KBM-7 (cell line): Measurements from ENCODE around the gene CCDC80.
"Not testable (repeated sequence)": the region's sequence is repeated elsewhere in the genome, so short reads cannot be mapped to it uniquely, and the experiment has no call there.

ENCODE experiments used
- DNase-seq: peaks from one replicate; pipeline ENCODE4 v3.0.0-alpha.2; 2015
- in situ Hi-C: fragments of 300-500 bp; cut with MboI; formaldehyde crosslinking; loops from 2 replicates; pipeline ENCODE4 v1.14.3; 2020; ENCODE audit warnings: low sequenced_read_pairs, low pct_unique_long_range_greater_than_20kb, mixed read lengths

The CCDC80 gene

DNA sequence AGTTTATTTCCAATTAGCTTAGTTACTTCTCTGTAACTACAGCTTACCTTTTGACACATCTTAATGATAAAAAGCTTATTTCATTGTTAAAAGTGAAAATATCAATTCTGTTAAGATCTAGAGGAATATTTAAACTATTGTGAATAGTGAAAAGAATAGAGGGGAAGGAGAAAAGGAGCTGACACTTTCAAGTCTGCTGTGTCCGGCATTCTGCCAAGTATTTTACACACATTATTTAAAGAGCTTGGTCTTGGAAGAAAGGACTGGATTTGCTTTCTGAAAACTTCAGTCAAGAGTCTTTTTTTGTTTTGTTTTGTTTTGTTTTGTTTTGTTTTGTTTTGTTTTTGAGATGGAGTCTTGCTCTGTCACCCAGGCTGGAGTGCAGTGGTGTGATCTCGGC, 34.8 kb downstream of the CCDC80 start:
- in situ Hi-C loops = loop anchor here (25.0 kb wide), 1 partner anchor 1331 kb away; the partner anchor contains the start of gene ZDHHC23
- no peak for DNase-seq

DNA sequence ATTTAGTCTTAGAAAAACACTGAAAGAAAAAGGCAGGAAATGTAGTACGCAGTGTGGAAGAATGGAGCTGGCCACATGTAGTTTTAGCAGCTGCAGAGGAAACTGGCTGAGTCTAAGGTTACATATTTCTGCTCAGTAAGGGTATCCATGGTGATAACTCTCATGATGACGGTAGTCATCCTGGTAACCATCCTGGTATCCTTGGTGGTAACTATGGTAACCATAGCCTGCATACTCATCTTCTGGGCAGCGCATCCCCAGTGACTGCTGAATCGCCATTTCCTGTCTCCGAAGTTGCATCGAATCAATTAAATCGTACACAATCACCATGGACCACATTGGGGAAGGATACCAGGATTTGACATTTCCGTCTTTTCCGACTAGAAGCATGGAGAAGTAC, 35.7 kb downstream of the CCDC80 start:
- peak; percentile 4 for DNase-seq
- in situ Hi-C loops = loop anchor here (25.0 kb wide), 1 partner anchor 1332 kb away; the partner anchor contains the start of gene ZDHHC23

DNA sequence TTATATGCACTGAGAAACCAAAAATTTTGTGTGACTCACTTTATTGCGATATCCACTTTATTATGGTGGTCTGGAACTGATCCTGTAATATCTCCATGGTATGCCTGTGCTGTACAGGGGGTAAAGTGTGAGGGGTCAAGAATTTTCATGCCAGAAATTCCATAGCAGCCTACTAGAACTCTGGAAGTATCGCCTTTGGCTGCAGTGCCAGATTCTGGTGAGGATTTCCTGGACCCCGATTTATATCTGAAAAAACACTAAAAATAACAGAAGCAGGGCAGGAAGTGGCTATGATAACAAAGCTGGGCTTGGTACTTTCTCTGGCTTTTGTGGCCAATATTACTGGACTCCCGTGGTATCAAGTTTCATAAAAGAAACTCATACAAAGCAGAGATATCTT, 36.4 kb downstream of the CCDC80 start:
- DNase-seq = peak; percentile 18
- in situ Hi-C loops = loop anchor here (25.0 kb wide), 1 partner anchor 1333 kb away; the partner anchor contains the start of gene ZDHHC23

DNA sequence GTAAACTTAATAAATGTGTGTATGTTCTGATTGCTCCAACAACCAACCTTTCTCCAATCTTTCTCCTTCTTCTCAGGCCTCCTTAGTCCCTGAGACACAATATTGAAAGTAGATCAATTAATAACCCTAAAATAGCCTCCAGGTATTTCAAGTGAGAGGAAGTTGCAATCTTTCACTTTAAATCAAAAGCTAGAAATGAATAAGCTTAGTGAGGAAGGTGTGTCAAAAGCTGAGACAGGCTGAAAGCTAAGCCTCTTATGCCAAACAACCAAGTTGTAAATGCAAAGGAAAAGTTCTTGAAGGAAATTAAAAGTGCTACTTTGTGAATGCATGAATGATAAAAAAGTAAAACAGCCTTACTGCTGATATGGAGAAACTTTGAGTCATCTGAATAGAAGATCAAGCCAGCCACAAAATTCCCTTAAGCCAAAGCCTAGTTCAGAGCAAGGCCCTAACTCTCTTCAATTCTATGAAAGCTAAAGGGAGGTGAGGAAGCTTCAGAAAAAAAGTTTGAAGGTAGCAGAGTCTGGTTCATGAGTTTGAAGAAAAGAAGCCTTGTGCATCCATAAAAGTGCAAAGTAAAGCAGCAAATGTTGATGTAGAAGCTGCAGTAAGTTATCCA, 38.6 kb downstream of the CCDC80 start:
- in situ Hi-C loops = loop anchor here (25.0 kb wide), 1 partner anchor 1335 kb away; the partner anchor contains the start of gene ZDHHC23

DNA sequence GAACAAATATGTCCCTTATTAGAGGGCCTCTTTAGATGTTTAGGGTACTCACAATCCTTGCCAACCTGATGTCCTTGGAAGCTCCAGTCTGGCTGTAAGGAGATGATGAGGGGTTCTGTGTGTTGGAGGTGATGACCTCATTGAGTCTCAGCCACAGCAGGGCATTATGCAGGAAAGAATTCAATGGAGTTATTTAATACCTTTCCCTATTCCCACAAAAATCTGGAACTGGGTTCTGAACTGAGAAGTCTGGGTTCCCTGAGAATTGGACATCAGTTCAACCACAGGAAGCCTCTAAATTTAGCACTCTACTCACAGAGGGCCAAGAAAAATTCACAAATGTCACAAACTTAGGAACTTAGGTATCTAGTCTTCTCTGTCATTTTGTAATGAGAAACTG, 42.2 kb downstream of the CCDC80 start:
- in situ Hi-C loops = no loop called here
- DNase-seq = no peak

More for the DNA sequence above, 38.6 kb downstream of the CCDC80 start:
- DNase-seq = no peak

DNA sequence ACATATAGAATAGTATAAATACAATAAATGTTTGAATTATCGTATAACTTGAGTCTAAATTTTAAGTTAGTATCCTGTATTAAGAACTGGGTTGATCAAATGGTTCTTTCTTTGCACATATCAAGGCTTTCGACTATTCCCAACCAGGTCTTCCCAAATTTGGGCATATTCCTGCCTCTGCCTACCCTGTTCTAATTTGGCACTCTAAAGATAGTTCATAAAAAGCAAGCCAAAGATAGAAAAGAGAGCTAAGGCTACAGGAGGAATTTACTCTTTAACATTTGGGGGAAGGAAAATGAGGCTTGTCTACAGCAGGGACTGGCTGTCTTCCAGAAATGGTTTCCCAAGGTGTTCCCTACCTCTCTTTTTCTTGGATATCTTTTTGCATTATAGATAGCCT, 43.0 kb downstream of the CCDC80 start:
- DNase-seq = no peak
- in situ Hi-C loops = no loop called here

DNA sequence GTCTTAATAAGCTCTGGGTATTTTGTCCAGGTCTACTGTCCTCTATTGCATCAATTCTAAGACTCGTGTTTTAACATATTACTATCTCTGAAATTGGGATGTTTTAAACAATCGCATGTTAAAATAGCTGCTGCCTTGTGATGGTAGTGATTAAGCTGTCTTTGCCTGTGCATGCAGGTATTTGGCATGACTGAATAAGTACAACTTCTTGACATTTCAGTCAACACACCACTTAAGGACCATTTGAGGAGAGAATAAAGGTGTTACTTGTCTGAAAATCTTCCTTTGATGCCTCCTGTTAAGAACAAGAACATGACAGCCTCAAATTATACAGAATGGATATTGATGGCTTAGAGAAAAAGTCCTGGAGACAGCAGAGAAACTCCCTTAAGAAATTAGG, 46.1 kb downstream of the CCDC80 start:
- no peak for DNase-seq
- in situ Hi-C loops = no loop called here

DNA sequence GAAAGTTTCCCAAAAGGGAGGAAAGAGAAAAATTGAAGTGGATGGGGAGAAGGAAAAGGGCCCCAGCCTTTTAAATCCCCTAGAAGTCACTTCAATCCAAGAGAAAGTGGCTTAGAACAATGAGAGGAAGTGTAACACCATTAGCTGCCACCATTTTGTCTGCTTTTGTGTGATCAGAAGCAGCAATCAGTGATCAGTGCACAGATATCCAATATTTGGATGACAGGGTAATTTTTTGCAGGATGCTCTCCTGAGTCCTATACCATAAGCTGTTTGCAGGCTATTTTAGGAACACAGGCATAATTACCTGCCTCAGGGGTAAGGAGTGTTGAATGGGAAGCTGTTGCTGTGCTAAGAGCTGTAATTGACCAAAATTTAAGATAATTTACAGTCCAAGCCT, 47.7 kb downstream of the CCDC80 start:
- in situ Hi-C loops = no loop called here
- no peak for DNase-seq

DNA sequence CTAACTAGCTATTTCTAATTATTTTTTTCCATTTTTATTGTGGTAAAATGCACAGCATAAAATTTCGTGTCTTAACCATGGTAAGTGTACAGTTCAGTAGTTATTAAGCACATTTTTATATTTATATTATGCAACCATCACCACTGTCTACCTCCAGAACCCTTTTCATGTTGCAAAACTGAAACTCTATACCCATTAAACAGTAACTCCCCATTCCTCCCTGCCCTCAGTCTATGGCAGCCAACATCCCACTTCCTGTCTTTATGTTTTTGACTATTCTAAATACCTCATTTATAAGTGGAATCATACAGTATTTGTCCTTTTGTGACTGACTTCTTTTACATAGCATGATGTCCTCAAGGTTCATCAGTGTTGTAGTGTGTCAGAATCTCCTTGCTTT, 53.6 kb downstream of the CCDC80 start:
- no peak for DNase-seq
- in situ Hi-C loops = no loop called here

DNA sequence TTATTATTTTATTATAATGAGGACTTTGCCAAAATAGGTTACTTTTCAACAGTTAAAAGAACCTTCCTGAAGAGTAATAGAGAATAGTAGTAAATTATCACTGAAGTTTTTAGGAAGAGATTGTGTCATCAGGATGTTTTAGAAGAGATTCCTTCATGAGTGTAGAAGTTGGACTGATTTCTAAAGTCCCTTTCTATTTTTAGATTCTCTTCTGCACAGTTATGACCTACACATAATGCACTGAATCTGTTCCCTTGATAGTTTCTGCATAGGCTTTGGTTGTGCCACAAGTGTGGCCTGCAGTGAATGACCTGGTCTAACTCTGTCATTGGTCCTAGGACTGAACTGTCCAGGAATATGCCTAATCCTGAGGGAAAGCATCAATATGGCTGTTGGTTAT, 55.2 kb downstream of the CCDC80 start:
- DNase-seq = no peak
- in situ Hi-C loops = no loop called here

DNA sequence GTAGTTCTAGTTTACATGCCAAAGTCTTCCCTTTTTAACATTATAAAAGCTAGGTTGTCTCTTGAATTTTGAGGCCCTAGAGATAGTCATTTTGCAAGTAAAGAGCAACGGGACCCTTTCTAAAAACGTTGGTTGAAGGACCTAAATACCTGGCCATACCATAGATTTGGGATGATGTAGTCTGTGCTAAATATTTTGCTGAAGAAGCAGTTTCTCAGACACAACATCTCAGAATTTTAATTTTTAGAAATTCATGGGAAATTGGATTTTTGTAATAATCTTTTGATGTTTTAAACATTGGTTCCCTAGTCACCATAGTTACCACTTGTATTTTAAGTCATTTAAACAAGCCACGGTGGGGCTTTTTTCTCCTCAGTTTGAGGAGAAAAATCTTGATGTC, 57.8 kb downstream of the CCDC80 start:
- in situ Hi-C loops = no loop called here
- DNase-seq = no peak

DNA sequence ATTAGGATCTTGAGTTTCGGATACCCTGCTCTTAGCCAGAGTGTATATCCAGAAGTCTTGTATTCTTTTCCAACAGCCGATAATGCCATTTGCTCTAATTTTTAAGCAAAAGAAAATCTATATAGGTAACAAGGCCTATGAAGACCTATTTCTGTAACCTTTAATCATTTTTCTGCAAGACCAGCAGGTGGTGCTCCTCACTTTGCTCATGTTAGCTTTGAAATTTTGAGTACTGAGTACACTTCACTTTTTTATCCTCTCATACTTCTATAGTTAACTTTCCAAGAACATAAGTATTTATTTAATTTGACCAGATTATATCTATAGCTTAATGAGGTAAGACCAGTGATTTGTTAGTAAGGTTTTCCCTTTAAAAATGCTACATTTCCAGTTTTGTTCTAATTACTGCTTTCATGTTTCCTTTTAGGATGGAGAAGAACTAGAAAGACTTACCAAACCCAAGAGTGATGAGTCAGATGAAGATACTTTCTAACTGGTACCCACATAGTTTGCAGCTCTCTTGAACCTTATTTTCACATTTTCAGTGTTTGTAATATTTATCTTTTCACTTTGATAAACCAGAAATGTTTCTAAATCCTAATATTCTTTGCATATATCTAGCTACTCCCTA, 58.6 kb downstream of the CCDC80 start:
- in situ Hi-C loops = no loop called here
- no peak for DNase-seq

DNA sequence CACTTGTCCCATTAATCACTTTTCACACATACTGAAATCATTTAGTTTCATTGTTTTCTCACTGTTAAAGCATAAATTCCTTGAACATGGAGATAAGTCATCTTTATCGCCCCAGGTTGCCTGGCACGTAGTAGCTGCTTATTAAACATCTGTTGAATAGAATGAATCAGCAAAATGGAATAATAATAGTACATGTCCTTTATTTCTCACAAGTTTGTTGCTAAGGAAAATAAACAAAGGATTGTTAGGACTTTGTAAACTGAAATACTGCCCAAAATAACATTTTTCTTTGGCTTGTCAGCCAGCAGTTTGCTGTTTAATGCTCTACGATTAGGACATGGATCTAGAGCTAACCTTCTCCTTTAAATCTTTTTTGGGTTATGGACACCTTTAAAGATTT, 61.2 kb downstream of the CCDC80 start:
- no peak for DNase-seq
- in situ Hi-C loops = no loop called here

DNA sequence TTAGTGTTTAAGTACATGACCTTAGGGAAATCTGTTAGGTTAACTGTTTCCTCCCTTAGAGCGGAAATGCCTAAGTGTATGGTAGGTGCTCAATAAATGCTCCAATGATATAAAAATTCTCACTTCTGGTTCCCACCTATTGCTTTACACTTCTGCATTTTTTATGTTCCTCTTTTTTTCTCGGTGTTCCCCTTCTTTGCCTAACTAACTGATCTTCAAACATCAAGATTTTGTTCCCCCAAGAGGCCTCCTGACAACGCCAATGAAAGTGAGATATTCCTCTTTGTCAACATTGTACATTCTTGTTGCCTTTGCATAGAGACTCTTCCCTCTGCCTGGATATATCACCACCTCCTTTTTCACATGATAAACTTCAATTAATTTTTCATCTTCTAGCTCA, 61.7 kb downstream of the CCDC80 start:
- DNase-seq = peak; percentile 67
- in situ Hi-C loops = no loop called here

DNA sequence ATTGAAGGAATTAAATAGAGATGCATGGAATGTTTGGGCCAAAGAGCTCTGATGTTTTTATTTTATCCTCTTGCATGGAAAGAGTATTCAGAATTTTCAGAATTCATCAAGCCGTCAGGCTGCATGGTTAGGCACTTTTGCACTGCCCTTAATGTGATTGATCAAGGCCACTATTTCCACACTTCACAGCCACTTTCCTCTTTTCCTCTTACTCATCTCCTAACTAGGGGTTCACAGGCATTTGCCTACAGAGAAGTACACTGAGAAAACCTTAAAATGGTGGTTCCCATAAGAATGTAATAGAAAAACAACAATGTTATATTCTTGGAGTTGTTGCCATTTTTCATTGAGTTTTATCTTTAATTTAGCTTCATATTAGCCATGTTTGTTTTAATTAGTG, 68.2 kb downstream of the CCDC80 start:
- no peak for DNase-seq
- in situ Hi-C loops = no loop called here

DNA sequence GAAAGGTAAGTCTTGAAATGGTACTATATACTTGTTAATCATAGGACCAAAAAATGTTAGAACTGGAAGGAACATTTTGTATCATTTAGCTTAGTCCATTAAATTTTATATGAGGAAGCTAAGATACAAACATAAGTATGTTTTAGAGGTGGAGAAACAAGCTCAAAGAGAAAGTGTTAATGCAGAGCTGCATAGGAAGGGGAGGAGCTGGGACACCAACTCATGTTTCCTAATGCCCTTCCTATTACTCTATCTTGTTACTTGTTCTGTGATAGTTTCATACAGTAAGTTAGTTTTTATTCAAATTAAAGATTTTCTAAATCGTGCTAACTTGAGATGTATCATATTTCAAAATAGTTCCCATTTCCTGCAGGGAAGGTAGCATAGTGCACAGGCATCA, 71.7 kb downstream of the CCDC80 start:
- DNase-seq = no peak
- in situ Hi-C loops = no loop called here

DNA sequence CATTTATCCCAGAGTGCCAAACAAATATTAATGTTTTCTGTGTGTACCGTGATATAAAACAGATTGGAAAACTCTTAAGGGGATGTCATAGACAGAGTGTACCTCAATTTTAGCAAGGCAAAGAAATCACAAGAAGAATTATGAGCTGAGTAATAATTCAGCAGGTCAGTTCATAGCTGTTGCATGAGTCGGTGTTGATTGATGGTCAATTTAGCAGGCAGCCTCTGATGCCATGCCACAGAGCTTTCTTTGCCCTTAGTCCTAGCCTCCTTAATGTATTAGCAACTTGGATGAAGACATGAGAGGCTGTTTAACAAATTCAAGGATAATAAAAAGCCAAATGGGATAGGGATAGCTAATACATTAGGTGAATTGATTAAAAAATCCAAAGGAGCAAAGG, 72.3 kb downstream of the CCDC80 start:
- no peak for DNase-seq
- in situ Hi-C loops = no loop called here

DNA sequence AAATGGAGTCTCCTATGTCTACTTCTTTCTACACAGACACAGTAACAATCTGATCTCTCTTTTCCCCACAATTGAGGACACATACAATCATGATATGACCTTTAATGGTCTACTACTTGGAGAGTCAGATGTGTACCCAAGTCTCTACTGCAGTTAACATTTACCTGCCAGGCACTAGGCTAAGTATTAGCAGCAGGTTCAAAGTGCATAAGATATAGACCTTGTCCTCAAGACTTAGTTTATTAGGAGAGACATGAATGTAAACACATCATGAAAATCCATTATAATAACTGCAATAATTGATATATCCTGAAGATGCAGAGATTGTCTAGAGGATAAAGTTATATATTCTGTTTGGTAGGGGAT, 76.0 kb downstream of the CCDC80 start:
- DNase-seq = no peak
- in situ Hi-C loops = no loop called here

DNA sequence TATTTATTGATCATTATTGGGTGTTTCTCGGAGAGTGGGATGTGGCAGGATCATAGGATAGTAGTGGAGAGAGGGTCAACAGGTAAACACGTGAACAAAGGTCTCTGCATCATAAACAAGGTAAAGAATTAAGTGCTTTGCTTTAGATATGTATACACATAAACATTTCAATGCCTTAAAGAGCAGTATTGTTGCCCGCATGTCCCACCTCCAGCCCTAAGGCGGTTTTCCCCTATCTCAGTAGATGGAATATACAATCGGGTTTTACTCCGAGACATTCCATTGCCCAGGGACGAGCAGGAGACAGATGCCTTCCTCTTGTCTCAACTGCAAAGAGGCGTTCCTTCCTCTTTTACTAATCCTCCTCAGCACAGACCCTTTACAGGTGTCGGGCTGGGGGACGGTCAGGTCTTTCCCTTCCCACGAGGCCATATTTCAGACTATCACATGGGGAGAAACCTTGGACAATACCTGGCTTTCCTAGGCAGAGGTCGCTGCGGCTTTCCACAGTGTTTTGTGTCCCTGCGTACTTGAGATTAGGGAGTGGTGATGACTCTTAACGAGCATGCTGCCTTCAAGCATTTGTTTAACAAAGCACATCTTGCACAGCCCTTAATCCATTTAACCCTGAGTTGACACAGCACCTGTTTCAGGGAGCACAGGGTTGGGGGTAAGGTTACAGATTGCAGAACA, 76.5 kb downstream of the CCDC80 start:
- DNase-seq, in situ Hi-C loops: not testable (repeated sequence)

DNA sequence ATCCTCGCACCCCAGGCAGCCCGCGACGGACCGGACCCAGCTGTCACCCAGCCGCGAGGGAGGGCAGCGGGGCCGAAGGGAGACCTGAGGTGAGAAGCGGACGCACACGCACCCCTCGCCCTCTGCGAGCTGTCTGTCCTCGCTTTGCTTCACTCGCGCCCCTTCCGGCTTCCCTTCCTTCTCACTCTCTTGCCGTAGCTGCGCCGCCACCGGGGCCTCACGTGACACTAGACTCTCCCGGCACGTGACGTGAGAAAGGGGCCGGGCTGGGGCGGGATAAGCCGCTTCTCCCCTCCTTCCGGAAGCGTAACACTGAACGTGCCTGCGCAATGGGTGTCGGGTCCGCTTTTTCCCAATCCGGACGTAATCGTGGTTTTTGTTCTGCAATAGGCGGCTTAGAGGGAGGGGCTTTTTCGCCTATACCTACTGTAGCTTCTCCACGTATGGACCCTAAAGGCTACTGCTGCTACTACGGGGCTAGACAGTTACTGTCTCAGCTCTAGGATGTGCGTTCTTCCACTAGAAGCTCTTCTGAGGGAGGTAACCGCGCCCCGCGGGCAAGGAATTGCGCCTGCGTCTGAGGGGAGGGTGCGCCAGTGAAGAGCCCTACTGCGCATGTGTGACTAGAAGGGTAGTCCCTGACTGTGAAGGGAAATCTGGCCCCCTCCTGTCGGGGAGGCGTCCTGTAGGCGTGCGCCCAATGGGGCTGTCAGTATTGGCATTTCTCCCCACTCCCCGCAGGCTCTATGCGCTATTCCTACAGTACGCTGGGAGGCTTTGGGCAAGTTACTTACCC, 79.0 kb downstream of the CCDC80 start, which contains the start of the genes ATG3 and SLC35A5:
ATG3 (minus strand) TSS at position 229 of the 796 bp plus-strand sequence. CDS start 434 bp downstream, outside the sequence.
SLC35A5 (plus strand) TSS at position 312 of the 796 bp plus-strand sequence. CDS start 1,359 bp downstream, outside the sequence.
- in situ Hi-C loops = no loop called here
- DNase-seq = peak; percentile 99
